ENCODE results near the gene LSM12. TPM values are rescaled to one million over a fixed set of nuclear protein-coding genes. Genes with fewer than 3 reads are reported as not detected.

LSM12 gene
- polyA plus RNA-seq, 5 donors = 29.8 to 39.8 (median 36.2) TPM

GRCh38 chr17:44008205-44008909 lies 58.1 kb downstream of the LSM12 start:
- no peak for DNase-seq

GRCh38 chr17:44007346-44008204 lies 58.9 kb downstream of the LSM12 start:
- no peak for DNase-seq

- DNase-seq = peak; percentile 94
These were observed 59.7 kb downstream of the LSM12 start for GRCh38 chr17:44006598-44007345.

- DNase-seq = no peak
These were observed 60.2 kb downstream of the LSM12 start for GRCh38 chr17:44006272-44006597.

- peak in 1 of 2 donors; percentile 14 for DNase-seq
These were observed 60.8 kb downstream of the LSM12 start for GRCh38 chr17:44005527-44006271.

- DNase-seq = peak in 1 of 2 donors; percentile 17
These were observed 61.5 kb downstream of the LSM12 start for GRCh38 chr17:44004761-44005526.

GRCh38 chr17:44004077-44004760 lies 62.3 kb downstream of the LSM12 start, which contains the start of gene NAGS:
Gene NAGS, plus strand, starts transcription at chr17:44004622. Its CDS starts 42 bp downstream, at chr17:44004664.
- DNase-seq = no peak

- DNase-seq = no peak
These were observed 64.2 kb downstream of the LSM12 start for GRCh38 chr17:44002141-44002848.

GRCh38 chr17:44001461-44001920 lies 65.0 kb downstream of the LSM12 start:
- DNase-seq = no peak

- DNase-seq = no peak
These were observed 65.5 kb downstream of the LSM12 start for GRCh38 chr17:44000871-44001460.

- no peak for DNase-seq
These were observed 66.2 kb downstream of the LSM12 start for GRCh38 chr17:44000141-44000860.

- DNase-seq = no peak
These were observed 67.4 kb downstream of the LSM12 start for GRCh38 chr17:43999024-43999423.

GRCh38 chr17:43998552-43998951 lies 67.9 kb downstream of the LSM12 start:
- DNase-seq = no peak

- peak in 1 of 2 donors; percentile 28 for DNase-seq
These were observed 69.3 kb downstream of the LSM12 start for GRCh38 chr17:43997180-43997579.

GRCh38 chr17:43995150-43995471 lies 71.4 kb downstream of the LSM12 start:
- DNase-seq = no peak

- peak in 1 of 2 donors; percentile 18 for DNase-seq
These were observed 72.0 kb downstream of the LSM12 start for GRCh38 chr17:43994272-43995149.

- no peak for DNase-seq
These were observed 73.8 kb downstream of the LSM12 start for GRCh38 chr17:43992641-43993040.
